Transverse colon (tissue), 4 donors: ENCODE measurements around the gene SCNN1A. TPM values are rescaled to one million over a fixed set of nuclear protein-coding genes. Genes with fewer than 3 reads are reported as not detected.

Experiments
- DNase-seq: peaks from one replicate; pipeline ENCODE4 v3.0.0-alpha.2; 2019
- H3K27ac ChIP-seq, 4 donors: fragments of 200-600 bp; sonication (generic); 2 replicates each; pipeline ENCODE4 v1.5.1; 2016 to 2018; ENCODE audit warnings: inconsistent platforms in 4 of 4
- H3K27me3 ChIP-seq: fragments of 200-600 bp; sonication (generic); 2 replicates; pipeline ENCODE4 v1.5.1; 2017; ENCODE audit warnings: inconsistent platforms
- H3K36me3 ChIP-seq, 4 donors: fragments of 200-600 bp; sonication (generic); 2 replicates each; pipeline ENCODE4 v1.5.1; 2017 to 2019; ENCODE audit warnings: inconsistent platforms in 4 of 4
- H3K4me1 ChIP-seq, 4 donors: fragments of 200-600 bp; sonication (generic); 2 replicates each; pipeline ENCODE4 v1.5.1; 2017 to 2020; ENCODE audit warnings: inconsistent platforms in 4 of 4
- H3K4me3 ChIP-seq, 4 donors: fragments of 200-600 bp; sonication (generic); 1 replicate in 1 of 4; 2 replicates in 3 of 4; pipeline versions ENCODE4 v1.5.1 to v1.6.1; 2017 to 2019; ENCODE audit warnings: inconsistent platforms in 4 of 4
- H3K9me3 ChIP-seq, 2 donors: fragments of 200-600 bp; sonication (generic); 2 replicates each; pipeline ENCODE4 v1.5.1; 2017 to 2019; ENCODE audit warnings: inconsistent platforms in 2 of 2
- EP300 ChIP-seq: sonication (generic); formaldehyde crosslinking; IDR thresholded peaks from one replicate; pipeline ENCODE4 v1.6.1; 2017; ENCODE audit warnings: antibody characterized with exemption, low read depth
- POLR2A ChIP-seq: fragments of 450-650 bp; IDR thresholded peaks from one replicate; pipeline ENCODE4 v1.6.1; 2016; ENCODE audit warnings: antibody characterized with exemption, mild to moderate bottlenecking, moderate library complexity
- POLR2AphosphoS5 ChIP-seq, 3 donors: sonication (generic); formaldehyde crosslinking; IDR thresholded peaks; one replicate each; pipeline ENCODE4 v1.6.1; 2016; ENCODE audit warnings: antibody characterized with exemption in 3 of 3
- WGBS, 2 donors: methylation state at CpG; one replicate each; pipeline ENCODE4 v1.1.5; 2018; ENCODE audit warnings: low coverage in 1 of 2; 5-methylcytosine and 5-hydroxymethylcytosine counted together
- in situ Hi-C, 4 donors: fragments of 200-750 bp; cut with MboI; loops; one replicate each; pipeline versions ENCODE4 v1.15.0 to v1.15.1; 2017; ENCODE audit warnings: low sequenced_read_pairs in 3 of 4, low pct_ligation_motif_present in 1 of 4, low pct_unique_long_range_greater_than_20kb in 1 of 4
- intact Hi-C: fragments of 100-400 bp; cut with DNase I; formaldehyde crosslinking; loops from one replicate; pipeline ENCODE4 v1.15.1; 2023; ENCODE audit warnings: low total_unique reads
- total RNA-seq, 4 donors: library from RNA; depleted of rRNA; stranded (reverse); fragments of >200 nt; gene quantifications; one replicate each; pipeline ENCODE4 v1.1.0, GENCODE V29; 2016
- TF ChIP-seq, protein P1 (sequence below), 5 experiments: fragments of 200-600 bp in 3 of 5; fragments of 450-650 bp in 2 of 5; sonication (generic) in 3 of 5; IDR thresholded peaks; 1 replicate in 2 of 5; 2 replicates in 3 of 5; pipeline ENCODE4 v1.5.1; 2016 to 2017; ENCODE audit warnings: antibody characterized with exemption in 5 of 5, inconsistent platforms in 3 of 5, mild to moderate bottlenecking in 2 of 5, moderate library complexity in 1 of 5

The SCNN1A gene
- total RNA-seq, 4 donors from 2014 or later: 151 to 757 (median 502) TPM

DNA sequence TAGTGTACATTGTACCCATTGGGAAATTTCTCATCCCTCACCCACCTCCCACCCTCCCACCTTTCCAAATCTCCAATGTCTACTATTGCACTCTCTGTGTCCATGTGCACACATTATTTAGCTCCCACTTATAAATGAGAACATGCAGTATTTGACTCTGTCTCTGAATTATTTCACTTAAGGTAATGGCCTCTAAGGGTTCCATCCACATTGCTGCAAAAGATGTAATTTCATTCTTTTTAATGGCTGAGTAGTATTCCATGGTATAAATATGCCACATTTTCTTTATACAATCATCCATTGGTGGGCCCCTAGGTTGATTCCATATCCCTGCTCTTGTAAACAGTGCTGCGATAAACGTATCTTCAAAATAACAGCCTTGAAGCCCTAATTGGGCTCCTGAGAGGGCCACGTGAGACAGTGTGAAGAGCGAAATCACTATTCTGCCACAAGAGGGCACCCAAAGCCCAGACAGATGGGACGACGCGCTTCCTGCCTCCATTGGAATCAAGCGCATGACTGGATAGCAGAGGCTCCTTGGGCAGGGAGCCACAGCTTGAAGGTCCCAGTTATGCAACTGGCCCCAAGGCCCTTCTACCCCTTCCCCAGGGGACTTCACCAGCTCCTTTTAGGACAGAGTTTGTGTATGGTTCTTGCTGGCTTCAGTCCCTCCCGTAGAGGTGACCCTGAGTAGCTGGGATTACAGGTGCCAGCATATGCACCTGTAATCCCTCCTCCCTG is 48.1 kb upstream of the SCNN1A start:
- peak; percentile 87 for DNase-seq
- peaks cover 4 to 17% (median 11%) of the 10 kb centered on the region in 4 donors for H3K4me1 ChIP-seq
- TF ChIP-seq POLR2AphosphoS5 (IDR thresholded peaks at IDR 0.05): peak in 2 of 3 donors; percentile 63 to 70
- no peak for TF ChIP-seq EP300
- TF ChIP-seq, protein P1, sequence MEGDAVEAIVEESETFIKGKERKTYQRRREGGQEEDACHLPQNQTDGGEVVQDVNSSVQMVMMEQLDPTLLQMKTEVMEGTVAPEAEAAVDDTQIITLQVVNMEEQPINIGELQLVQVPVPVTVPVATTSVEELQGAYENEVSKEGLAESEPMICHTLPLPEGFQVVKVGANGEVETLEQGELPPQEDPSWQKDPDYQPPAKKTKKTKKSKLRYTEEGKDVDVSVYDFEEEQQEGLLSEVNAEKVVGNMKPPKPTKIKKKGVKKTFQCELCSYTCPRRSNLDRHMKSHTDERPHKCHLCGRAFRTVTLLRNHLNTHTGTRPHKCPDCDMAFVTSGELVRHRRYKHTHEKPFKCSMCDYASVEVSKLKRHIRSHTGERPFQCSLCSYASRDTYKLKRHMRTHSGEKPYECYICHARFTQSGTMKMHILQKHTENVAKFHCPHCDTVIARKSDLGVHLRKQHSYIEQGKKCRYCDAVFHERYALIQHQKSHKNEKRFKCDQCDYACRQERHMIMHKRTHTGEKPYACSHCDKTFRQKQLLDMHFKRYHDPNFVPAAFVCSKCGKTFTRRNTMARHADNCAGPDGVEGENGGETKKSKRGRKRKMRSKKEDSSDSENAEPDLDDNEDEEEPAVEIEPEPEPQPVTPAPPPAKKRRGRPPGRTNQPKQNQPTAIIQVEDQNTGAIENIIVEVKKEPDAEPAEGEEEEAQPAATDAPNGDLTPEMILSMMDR (IDR thresholded peaks at IDR 0.05): peak; percentile 79 to 97 (median 88)
- no peak for TF ChIP-seq POLR2A
- H3K36me3 ChIP-seq: no peaks in the 10 kb centered on the region
- peak overlapping the region; percentile 41 to 53 (median 46) for H3K27ac ChIP-seq
- H3K27me3 ChIP-seq: no peaks in the 10 kb centered on the region
- H3K9me3 ChIP-seq: no peaks in the 10 kb centered on the region
- in situ Hi-C loops (loop anchor here in 2 of 4 donors (5.0 to 10.0 kb wide), 3 partner anchors 44 to 121 kb away; no protein-coding TSS in a partner anchor), intact Hi-C loops (loop anchor here (5.0 kb wide), 2 partner anchors 39 to 114 kb away; no protein-coding TSS in a partner anchor)
- H3K4me3 ChIP-seq: no peak overlapping the region
- 6% methylated on average over 9 of the region's 9 CpGs; no CpG with 5 or more reads in 1 of the 2 donors for WGBS, 2 donors

DNA sequence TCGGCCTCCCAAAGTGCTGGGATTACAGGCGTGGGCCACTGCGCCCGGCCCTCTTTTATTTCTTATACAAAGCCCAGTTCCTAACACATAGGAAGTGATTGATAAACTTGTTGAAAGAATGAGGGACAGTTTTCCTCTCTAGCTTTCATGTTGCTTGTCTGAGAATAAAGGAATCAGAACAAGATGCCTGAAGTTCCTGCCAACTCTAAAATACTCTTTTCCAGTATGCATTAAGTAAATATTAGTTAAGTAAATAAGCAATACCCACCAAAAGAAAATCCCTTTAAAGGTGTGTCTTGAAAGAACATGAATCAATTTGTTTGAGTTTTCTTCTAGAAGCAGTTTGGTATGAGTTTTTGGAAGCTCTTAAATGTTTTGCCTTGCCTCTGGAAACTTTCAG is 45.0 kb upstream of the SCNN1A start:
- H3K27ac ChIP-seq: peak overlapping the region in 3 of 4 donors; percentile 1 to 29 (median 6)
- 61% methylated on average over 4 of the region's 4 CpGs; no CpG with 5 or more reads in 1 of the 2 donors for WGBS, 2 donors
- intact Hi-C loops: loop anchor here (5.0 kb wide), 2 partner anchors 42 to 117 kb away; no protein-coding TSS in a partner anchor

GRCh38 chr12:6418796-6419195 is 43.4 kb upstream of the SCNN1A start:
- DNase-seq: no peak
- WGBS, 2 donors: 64 to 86% methylated on average over 4 to 6 of the region's 6 CpGs
- Histone ChIP-seq H3K9me3 (no peaks in the 10 kb centered on the region), H3K36me3 (no peaks in the 10 kb centered on the region), H3K27me3 (no peaks in the 10 kb centered on the region), H3K27ac (no peak overlapping the region), H3K4me3 (no peak overlapping the region), H3K4me1 (peaks cover 2 to 19% (median 8%) of the 10 kb centered on the region in 4 donors)
- intact Hi-C loops (no loop called here), in situ Hi-C loops (no loop called here)
- TF ChIP-seq POLR2AphosphoS5 (IDR thresholded peaks at IDR 0.05) (no peak), EP300 (no peak), POLR2A (no peak)
- TF ChIP-seq, protein P1 (IDR thresholded peaks at IDR 0.05): no peak

More for the DNA sequence above, 45.0 kb upstream of the SCNN1A start:
- H3K9me3 ChIP-seq: no peaks in the 10 kb centered on the region
- no peaks in the 10 kb centered on the region for H3K36me3 ChIP-seq
- H3K27me3 ChIP-seq: no peaks in the 10 kb centered on the region
- no peak for DNase-seq
- TF ChIP-seq POLR2A (no peak), POLR2AphosphoS5 (IDR thresholded peaks at IDR 0.05) (no peak), EP300 (no peak)
- TF ChIP-seq, protein P1 (IDR thresholded peaks at IDR 0.05): no peak
- peaks cover 4 to 17% (median 11%) of the 10 kb centered on the region in 4 donors for H3K4me1 ChIP-seq
- H3K4me3 ChIP-seq: no peak overlapping the region
- in situ Hi-C loops: loop anchor here in 2 of 4 donors (5.0 to 10.0 kb wide), 3 partner anchors 47 to 124 kb away; no protein-coding TSS in a partner anchor

- DNase-seq: no peak
- intact Hi-C loops: no loop called here
- Histone ChIP-seq H3K36me3 (no peaks in the 10 kb centered on the region), H3K9me3 (no peaks in the 10 kb centered on the region), H3K27me3 (no peaks in the 10 kb centered on the region), H3K27ac (no peak overlapping the region), H3K4me3 (no peak overlapping the region), H3K4me1 (peaks cover 0 to 13% (median 4%) of the 10 kb centered on the region in 4 donors)
- WGBS, 2 donors: 67 to 89% methylated on average over 3 of the region's 3 CpGs
- TF ChIP-seq, protein P1 (IDR thresholded peaks at IDR 0.05): no peak
- no peak for TF ChIP-seq POLR2A
- TF ChIP-seq POLR2AphosphoS5 (IDR thresholded peaks at IDR 0.05): no peak
- TF ChIP-seq EP300: no peak
- in situ Hi-C loops: no loop called here
Measured at GRCh38 chr12:6416596-6416995, 41.2 kb upstream of the SCNN1A start.
